ENCODE measurements around the gene NME1. TPM values are rescaled to one million over a fixed set of nuclear protein-coding genes. Genes with fewer than 3 reads are reported as not detected.

NME1 gene
- total RNA-seq, 3 donors from 2014 or later, result 18.8 to 64.2 (median 23.9) TPM

- no peak for ATAC-seq
- TF ChIP-seq, protein P1, sequence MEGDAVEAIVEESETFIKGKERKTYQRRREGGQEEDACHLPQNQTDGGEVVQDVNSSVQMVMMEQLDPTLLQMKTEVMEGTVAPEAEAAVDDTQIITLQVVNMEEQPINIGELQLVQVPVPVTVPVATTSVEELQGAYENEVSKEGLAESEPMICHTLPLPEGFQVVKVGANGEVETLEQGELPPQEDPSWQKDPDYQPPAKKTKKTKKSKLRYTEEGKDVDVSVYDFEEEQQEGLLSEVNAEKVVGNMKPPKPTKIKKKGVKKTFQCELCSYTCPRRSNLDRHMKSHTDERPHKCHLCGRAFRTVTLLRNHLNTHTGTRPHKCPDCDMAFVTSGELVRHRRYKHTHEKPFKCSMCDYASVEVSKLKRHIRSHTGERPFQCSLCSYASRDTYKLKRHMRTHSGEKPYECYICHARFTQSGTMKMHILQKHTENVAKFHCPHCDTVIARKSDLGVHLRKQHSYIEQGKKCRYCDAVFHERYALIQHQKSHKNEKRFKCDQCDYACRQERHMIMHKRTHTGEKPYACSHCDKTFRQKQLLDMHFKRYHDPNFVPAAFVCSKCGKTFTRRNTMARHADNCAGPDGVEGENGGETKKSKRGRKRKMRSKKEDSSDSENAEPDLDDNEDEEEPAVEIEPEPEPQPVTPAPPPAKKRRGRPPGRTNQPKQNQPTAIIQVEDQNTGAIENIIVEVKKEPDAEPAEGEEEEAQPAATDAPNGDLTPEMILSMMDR (IDR thresholded peaks at IDR 0.05), result no peak
- intact Hi-C loops (cut with DNase I, micrococcal nuclease), result no loop called here
- peak in 1 of 3 donors; percentile 47 for DNase-seq
- Histone ChIP-seq H3K4me3 (no peak overlapping the region), H3K36me3 (ENCODE audit: low read depth) (no peaks in the 10 kb centered on the region), H3K4me1 (ENCODE audit: low read depth) (peaks cover 9% of the 10 kb centered on the region), H3K9me3 (no peaks in the 10 kb centered on the region)
Observed at GRCh38 chr17:51164911-51165679, 11.7 kb downstream of the NME1 start.

DNA sequence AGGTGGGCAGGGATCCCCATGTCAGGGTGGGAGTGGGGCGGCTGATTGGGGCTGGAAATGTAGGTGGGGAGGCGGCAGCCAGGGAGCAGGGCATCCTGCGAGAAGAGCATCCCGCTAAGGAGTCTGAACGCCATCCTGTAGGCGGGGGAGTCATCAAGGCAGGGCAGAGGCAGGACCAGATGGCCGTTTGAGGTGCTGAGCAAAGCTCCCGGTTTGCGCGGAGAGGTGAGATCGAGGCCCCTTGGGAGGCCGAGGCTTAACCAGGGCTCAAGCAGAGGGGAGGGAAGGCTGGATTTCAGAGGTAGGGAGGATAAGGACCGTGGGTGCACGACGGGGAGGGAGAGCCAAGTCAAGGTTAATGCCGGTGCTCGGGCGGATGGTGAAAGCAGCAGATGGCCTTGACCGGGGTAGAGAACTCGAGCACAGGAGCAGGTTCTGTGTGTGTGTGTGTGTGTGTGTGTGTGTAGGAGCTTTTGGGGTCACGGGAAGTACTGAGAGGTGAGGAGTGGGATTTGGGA lies 12.4 kb downstream of the NME1 start:
- Histone ChIP-seq H3K36me3 (ENCODE audit: low read depth) (no peaks in the 10 kb centered on the region), H3K4me3 (peak overlapping the region; percentile 63)

GRCh38 chr17:51166198-51166986 lies 13.0 kb downstream of the NME1 start, which contains the start of gene NME2:
Gene NME2 (plus strand): TSS chr17:51166411. CDS start chr17:51166831, 420 bp downstream.
- ATAC-seq (peak; percentile 96), DNase-seq (peak; percentile 96 to 97 (median 96))
- TF ChIP-seq, protein P1 (IDR thresholded peaks at IDR 0.05), result no peak
- intact Hi-C loops (cut with DNase I, micrococcal nuclease), result no loop called here
- H3K4me1 ChIP-seq (ENCODE audit: low read depth), result peaks cover 9% of the 10 kb centered on the region
- H3K9me3 ChIP-seq, result no peaks in the 10 kb centered on the region
- H3K4me3 ChIP-seq, result peak within 1 kb of the TSS; percentile 63
- no peaks in the 10 kb centered on the region for H3K36me3 ChIP-seq (ENCODE audit: low read depth)

More for the DNA sequence above, 12.4 kb downstream of the NME1 start:
- TF ChIP-seq, protein P1 (IDR thresholded peaks at IDR 0.05), result no peak
- intact Hi-C loops (cut with DNase I, micrococcal nuclease), result no loop called here
- ATAC-seq (peak; percentile 43), DNase-seq (peak in 2 of 3 donors; percentile 48 to 70)
- H3K4me1 ChIP-seq (ENCODE audit: low read depth), result peaks cover 9% of the 10 kb centered on the region
- H3K9me3 ChIP-seq, result no peaks in the 10 kb centered on the region

DNA sequence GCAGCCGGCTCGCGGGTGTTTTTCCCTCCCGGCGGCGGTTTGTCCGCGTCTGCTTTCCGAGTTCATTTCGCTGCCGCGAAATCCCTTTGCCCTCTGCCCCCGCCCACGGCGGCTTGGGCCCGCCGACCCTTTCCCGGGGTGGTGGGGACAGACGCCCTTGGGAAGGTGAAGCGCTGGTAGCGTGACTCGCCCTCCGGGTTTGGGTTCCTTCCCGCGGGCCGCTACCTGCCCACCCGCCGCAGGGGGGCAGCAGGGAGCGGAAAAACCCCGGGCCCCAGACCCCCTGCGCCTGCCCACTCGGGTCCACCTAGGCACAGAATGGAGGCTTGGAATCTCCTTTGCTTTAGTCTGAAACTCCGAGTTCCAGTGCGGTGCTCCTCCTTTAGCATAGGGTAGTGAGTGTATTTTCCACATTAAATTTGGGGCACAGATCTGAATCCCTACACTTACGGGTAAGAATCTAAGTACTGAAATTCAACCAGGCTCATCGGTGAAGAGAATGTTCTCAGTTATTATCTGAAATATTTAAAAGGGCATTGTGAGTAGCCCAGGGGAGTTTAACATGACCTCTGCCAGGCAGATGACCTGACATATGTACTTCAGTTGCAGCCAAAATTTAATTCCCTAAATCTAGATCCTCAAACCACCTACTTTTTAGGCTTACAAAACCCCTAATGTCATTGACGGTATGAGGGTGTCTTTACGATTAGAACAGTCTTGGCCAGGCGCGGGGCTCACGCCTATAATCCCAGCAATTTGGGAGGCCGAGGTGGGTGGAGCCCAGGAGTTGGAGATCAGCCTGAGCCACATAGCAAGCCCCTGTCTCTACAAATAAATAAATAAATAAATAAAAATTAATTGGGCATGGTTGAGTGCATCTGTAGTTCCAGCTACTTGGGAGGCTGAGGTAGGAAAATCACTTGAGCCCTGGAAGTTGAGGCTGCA lies 13.9 kb downstream of the NME1 start:
- no peaks in the 10 kb centered on the region for H3K9me3 ChIP-seq
- no peaks in the 10 kb centered on the region for H3K36me3 ChIP-seq (ENCODE audit: low read depth)
- H3K4me1 ChIP-seq (ENCODE audit: low read depth), result peaks cover 9% of the 10 kb centered on the region
- DNase-seq (peak; percentile 63 to 80 (median 76)), ATAC-seq (peak; percentile 60)
- H3K4me3 ChIP-seq, result peak overlapping the region; percentile 63
- TF ChIP-seq, protein P1 (IDR thresholded peaks at IDR 0.05), result peak; percentile 71
- intact Hi-C loops (cut with DNase I, micrococcal nuclease), result no loop called here

DNA sequence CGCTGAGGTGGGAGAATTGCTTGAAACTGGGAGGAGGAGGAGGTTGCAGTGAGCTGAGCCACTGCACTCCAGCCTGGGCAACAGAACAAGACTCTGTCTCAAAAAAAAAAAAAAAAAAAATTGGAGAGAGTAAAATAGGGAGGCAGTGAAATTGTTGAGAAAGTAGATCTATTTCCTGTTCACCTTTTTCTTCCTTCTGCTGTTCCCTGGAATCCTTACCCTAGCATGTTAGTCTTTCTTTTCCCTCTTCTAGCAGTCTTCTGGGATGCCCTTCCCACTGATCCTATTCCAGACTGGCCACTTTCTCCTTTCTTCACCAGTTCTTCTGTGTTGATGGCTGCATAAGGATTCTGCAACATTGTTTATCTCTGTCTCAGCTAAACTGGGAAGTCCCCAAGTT lies 16.0 kb downstream of the NME1 start:
- Histone ChIP-seq H3K4me1 (ENCODE audit: low read depth) (peaks cover 9% of the 10 kb centered on the region), H3K36me3 (ENCODE audit: low read depth) (no peaks in the 10 kb centered on the region), H3K4me3 (no peak overlapping the region), H3K9me3 (no peaks in the 10 kb centered on the region)
- TF ChIP-seq, protein P1 (IDR thresholded peaks at IDR 0.05), result no peak
- no peak for DNase-seq
- no peak for ATAC-seq
- intact Hi-C loops (cut with DNase I, micrococcal nuclease), result no loop called here

Measured in mucosa of descending colon (tissue), 3 donors.